NCI-H187 treated with DMSO at 0.1 percent for 48 hours (cell line): ENCODE data around the gene FAM149A.

ENCODE experiments used
- DNase-seq: peaks from one replicate; lab custom pipeline; 2025; lab: John Stamatoyannopoulos, UW

Gene FAM149A

DNA sequence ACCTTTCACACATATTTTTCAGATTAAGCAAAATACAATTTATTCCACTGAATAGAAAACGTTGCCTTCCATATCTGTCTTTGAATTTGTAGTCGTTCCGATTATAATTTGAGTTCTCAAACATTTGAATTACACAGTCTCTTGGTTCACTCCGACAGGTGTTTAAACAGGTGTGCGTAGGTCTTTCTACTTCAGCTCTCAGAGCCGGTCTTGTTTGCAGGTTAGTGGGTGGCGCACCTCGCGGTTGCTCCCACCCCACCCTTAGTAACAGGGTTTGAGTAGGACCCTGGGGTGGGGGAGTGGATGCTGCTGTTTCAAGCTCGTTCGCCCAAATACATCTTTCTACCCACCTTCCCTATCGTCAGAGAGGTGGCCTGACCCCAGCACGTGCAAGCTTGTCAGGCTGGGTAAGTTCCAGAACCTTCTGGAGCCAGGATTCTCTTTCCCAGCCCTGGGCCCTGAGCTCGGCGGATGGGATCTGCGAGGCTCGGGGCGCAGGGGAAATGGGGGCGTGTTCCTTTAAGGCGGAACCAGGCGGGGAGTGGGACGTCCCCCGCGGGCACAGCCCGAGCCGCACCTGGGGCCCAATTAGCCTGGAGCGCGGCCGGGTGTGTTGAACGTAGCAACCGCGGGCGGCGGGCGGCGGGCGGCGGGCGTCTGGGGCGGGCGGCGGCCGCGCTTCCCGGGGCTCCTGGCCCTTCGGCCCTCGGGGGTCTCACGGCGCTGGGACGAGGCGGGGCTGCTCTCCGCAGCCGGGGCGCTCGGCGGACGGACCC, at the start of gene FAM149A:
TSS of gene FAM149A (plus strand) at position 591 of the 776 bp plus-strand sequence.
- no peak for DNase-seq

DNA sequence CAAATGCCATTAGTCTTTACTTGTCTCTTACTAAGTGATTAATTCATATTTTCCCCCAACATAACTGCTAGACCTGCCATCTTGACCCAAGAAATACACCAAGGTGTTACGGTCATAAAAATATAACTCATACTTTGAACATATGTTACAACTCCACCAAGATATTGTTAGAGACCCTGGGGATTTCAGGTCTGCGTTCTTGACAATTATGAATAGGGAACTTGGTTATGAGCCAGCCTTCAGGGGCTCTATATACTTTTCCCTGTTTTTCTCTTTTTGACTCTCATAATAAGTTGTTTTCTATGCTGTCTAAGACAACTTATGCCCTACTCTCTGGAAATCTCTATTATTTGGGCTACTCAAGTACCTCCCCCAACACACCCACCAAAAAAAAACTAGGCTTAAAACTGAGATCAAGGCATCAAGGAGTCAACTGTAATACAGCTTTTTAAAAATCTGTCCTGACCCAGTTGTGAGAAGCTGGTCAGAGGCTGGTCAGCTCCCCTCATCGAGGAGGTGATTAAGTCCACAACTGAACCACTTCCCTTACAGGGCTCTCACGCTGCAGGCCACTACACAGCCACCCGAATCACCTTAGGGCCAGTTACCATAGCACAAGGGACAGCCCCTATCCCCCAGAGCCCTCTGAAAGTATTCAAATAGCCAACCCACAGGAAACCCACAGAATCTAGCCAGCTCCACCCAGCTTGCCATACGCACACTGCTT, 46.1 kb upstream of the FAM149A start:
- DNase-seq: no peak

DNA sequence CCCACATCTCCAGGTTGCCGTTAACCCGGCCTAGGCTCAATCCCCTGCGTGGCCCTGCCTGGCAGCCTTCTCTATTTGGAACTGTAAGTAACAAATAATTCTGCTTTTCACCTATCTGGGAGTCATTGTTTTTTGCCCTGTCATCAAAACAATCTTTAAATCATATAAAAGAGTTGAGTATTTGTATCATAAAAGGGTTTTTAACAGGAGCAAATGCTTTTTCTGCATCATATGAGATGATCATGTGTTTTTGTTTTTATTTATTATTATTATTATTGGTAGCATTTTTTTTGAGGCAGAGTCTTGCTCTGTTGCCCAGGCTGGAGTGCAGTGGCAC, 45.6 kb upstream of the FAM149A start:
- DNase-seq: no peak

DNA sequence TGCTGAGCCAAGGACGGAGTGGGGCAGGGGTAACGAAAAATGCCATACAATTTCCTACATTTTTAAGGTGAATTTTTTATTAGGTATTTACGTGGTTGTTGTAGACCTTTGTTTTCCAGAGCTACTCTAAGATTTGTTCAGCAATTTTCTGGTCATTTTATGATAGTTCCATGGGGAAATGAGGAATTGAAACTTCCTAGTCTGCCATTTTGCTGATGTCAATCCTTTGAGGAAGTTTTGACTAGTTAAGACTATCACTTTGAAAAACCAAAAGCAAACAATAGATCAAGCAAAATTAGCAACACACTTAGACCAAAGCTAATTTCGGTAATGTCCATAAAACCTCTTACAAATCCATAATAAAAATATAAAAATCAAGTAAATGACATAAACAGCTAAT, 42.6 kb upstream of the FAM149A start:
- no peak for DNase-seq

DNA sequence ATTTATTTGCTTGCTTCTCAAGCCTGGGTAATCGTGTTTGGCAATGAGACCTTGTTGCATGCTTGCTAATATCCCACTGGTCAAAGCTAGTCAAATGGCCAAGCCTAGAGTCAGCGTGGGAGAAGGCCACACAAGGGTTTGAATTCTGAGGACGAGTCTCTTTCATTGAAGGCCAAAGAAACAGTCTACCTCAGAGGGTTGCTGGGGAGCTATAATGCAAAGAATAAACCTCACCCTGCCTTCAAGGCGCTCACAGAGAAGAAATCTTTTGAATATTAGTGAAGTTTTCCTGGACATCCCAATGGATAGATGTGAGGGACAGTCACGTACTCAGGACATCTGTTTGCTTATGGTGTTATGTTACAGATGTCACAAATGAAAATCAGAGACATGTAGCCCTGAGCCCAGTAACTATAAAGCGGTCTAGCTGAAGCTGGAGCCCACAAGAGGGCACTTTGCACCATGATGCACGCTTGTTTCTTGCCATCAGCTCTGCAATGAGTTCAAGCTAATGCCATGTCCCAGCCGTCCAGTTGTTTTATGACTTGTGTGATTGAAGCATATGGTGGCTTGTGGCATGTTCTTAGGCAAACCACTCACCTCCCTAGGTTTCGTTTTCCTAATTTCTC, 36.6 kb upstream of the FAM149A start:
- DNase-seq: peak; percentile 8

DNA sequence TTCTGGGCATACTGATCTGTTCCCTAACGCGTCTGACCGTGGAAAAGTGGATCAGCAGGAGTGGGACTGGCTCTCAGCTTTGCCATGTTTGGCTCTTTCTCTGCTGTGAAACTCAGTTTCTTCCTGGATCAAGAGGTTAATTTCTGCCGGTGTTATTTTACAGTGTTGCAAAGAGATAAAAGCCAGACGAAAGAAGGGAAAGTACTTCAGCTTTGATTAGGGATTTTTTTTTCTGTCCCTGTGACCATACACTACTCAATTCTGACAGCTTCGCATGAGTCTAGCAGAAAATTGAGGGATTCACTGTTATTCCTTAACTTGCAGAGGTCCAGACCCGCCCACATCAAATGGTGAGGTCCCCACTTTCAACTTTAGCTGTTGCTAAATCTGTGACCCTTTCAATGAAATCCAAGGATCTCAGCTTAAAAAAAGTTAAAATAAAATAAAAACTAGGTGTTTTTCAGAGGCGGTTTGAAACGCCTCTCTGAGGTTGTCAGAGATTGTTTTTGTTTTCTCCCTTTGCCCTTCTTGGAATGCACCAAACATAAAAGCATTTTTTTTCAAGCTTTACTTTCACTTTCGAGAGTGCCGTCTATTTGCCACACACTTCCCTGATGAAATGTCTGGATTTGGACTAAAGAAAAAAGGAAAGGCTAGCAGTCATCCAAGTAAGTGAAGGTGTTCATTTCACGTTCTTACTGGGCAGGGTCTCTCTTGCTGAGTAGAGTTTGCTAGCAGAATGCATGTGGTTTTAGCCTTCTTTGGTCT, 35.7 kb upstream of the FAM149A start, which contains the start of gene TLR3:
TSS of gene TLR3 (plus strand) at position 576 of the 768 bp plus-strand sequence. CDS start 7,464 bp downstream, outside the sequence.
- no peak for DNase-seq

DNA sequence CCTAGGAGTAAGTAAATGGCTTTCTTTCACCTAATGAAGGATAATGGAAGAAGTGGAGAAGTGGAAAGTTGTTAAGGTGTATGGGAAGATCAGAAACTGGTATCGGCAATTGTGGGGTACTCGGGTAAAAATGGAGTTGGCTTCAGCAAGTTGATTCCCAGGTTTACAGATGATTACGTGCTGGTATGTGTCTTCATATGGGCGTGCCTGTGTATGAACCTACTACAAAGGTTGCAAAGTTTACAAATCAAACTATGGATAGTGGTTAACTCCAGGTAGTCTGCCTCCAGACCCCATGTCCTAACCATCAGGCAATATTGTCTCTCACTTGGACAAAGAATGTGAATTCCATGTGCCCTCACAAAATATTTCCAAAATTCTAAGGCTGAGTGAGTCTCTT, 34.8 kb upstream of the FAM149A start:
- DNase-seq: no peak

DNA sequence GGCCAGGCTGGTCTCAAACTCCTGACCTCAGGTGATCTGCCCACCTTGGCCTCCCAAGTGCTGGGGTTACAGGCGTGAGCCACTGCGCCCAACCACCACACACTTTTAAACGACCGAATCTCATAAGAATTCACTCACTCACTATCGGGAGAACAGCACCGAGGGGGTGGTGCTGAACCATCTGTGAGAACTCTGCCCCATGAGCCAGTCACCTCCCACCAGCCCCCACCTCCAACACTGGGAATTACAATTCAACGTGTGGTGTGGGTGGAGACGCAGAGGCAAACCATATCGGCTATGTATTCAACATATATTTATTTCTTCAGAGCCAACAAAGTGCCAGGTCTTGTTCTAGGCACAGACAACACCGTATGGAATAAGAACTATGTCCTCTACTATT, 32.0 kb upstream of the FAM149A start:
- DNase-seq: no peak

DNA sequence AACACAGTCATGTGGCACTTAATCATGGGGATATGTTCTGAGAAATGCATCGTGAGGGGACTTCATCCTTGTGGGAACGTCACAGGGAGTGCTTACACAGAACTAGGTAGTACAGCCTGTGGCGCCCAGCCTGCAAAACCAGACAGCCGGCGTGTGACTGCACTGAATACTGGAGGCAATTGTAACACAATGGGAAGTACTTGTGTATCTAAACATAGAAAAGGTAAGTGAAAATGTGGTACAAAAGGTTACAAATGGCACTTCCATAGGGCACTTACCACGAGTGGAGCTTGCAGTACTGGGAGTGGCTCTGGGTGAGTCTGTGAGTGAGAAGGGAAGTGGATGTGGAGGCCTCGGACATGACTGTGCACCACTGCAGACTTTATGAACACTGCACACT, 30.3 kb upstream of the FAM149A start:
- DNase-seq: peak; percentile 3

DNA sequence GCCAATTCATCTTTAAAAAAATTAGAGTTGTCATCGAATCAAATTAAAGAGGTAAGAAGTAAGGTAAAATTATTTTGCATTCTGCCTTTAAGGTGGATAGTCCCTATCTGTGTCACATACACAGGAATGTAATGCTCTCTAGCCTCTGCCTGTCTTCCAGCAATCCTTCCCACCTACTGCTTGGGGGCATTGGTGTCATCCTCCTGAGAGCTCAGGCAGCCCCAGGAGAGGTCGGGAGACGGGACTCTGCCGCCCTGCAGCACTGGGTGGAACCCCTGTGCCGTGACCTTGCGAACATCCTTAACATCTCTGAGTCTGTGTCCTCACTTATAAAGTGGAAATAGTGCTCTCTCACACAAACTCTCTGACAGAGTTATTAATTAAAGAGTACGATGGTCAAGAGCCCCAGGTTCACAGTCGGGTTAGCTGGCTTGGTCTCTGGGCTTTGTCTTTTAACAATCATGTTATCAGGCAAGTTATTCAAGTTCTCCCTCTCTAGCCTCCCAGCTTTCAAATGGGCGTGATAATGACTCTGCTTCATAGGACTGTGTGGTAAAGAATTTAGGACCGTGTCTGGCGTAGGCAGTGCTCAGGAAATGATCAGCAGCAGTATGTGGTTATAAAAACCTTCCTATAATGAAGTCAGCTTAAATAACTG, 25.4 kb upstream of the FAM149A start:
- DNase-seq: no peak

DNA sequence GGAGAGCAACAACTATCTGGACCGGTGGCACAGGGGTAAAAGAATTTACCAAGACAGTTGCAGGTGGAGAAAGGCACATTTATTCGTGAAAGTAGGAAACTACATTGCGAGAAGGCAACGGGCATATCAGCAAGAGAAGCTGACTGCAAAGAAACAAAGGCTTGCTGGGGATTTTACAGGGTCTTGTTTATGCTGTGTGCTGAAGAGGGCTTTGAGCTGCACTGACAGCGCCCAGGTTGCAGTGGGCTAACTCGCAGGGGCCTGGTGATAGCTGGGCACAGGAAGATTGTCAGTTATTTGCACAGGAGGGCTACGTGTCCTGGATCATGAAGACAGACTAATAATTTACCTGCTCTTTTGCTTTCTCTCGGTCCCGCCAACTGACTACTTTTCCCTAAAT, 24.8 kb upstream of the FAM149A start:
- DNase-seq: no peak

DNA sequence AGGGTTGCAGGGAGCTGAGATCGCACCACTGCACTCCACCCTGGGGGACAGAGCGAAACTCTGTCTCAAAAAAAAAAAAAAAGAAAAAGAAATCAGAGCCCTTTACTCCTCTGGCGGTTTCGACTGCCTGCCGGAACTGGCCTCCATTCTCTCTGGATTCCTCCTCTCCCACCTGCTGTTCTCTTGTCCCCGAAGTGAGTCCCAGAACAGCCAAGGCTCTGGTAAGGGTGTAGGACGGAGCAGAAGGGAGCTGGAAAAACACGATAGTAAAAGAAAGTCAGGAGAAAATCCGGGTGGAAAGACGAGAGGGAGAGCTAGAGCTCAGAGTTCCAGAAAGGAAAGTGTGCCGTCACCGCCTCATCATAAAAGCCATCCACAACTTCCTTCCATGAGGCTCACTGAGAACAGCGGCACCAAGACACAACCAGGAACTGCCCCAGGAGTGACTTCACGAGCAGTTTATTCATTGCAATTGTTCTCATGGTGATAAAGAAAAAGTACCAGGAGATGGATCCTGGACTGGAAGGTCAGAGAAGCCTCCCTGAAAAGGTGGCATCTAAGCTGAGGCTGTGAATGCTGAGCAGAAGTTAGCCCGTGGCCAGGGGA, 23.2 kb upstream of the FAM149A start:
- no peak for DNase-seq

DNA sequence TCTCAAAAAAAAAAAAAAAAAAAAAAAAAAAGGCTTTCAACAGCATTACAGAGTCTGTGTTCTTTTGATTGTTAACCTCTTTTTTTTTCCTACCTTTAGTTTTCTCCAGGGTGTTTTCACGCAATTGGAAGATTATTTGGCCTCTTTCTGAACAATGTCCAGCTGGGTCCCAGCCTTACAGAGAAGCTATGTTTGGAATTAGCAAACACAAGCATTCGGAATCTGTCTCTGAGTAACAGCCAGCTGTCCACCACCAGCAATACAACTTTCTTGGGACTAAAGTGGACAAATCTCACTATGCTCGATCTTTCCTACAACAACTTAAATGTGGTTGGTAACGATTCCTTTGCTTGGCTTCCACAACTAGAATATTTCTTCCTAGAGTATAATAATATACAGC, 22.3 kb upstream of the FAM149A start:
- DNase-seq: no peak

DNA sequence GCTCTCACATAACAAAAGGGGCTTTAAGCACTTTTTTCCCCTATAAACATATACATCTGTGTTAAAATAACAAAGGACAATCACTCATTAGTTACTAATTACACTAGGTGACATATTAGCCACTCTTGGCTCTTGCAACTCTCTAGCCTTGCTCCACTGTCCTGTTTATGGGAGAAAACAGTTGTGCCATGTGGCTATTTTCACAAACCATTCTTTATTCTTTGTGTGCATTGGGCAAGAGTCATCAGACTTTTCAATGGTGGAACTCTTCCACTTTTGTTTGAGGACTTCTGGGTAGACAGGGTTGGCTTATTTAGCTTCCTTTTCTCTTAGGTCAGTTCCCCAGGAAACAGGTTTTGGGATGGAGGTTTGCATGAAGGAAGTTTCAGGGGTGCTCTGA, 16.0 kb upstream of the FAM149A start:
- no peak for DNase-seq

DNA sequence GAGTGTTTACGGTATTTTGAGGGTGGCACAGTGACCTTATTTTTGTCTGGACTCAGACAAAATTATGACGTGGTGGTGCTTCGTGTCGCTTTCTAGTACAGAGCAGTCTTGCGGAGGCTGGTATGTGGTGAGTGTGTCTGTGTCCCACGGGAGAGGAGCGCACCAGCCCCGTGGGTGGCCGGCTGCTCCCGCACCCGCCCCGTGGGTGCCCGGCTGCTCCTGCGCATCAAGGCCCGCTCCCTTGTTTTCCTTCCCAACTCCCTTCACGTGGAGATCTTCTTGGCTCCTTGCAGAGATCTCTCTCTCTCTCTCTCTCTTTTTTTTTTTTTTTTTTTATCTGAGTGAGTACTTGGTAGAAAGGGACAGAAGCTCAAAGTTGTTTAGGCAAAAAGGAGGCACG, 12.2 kb upstream of the FAM149A start:
- no peak for DNase-seq

DNA sequence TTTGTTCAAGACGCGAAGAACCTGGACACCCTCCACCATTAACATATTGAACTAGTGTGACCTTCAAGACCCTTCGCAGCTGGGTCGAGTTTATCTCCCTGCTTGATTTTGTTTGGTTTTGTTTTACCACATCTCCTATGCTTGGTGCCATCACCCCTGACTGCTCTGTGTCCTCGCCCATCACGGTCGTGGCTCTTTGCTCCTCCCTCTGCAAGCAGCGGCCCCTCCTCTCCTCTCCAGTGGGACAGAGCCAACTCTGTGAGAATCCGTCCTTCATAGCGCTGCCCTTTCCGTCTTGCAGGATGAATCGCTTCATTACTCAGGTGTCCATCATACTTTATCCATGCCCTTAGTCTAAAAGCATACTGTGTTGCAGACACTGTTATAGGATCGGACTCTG, 9.1 kb upstream of the FAM149A start:
- no peak for DNase-seq

DNA sequence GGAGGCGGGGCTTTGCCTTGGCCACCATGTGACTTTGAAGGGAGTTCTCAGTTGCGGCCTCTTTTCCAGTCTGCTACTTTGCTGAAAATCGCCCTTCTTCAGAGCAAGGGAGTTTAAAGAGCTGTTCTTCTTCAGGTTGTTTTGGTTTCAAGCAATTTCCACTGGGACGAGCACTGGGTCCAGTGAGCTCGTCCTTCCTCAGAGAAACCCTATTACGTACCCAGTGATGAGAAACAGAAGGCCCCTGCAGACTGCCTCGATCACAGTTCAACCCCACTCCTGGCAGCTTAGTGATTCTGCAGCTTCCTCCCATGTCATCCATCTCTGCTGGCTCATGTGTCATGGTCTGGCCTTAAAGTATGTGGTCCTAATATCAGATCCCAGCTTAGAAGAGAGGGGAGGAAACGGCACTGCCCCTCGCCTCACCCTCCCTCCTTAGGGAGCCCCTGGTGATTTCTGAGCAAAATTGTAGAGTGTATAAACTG, 7.8 kb upstream of the FAM149A start:
- DNase-seq: no peak

DNA sequence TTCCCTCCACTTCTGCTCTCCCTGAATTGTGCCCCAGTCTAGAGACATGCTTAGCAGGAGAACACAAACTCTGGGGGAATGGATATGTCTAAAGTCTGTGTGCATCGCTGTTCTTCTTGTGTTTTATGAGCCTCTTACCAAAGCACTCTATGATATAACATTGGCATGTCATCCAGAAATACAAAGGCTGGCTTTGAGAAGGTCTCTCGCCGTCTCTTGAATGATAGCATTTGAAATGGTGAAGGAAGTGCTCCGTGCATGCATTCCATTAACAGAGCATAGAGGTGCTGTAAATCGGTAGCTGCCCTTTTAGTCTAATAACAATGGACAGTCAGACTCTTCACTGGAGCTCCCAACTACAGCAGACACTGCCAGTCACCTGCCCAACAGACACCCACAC, 7.1 kb upstream of the FAM149A start:
- no peak for DNase-seq

DNA sequence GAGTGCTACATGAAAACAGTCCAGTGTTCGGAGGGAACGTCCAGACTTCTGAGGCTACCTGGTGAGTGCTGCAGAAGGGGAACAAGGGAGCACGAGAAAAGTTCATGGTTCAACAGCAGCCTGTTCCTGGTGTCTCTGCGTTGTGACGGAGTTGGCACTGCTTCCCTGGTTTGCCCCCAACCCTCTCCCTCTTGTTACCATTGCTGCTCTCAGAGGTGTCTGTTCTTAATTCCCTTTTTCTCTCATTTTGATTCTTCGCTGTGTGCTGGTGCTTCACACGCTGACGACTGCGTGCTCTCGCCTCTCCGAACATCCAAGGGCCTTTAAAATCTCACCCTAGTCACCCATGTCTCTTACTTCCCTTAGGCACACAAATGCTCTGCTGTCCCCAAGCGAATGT, 1.6 kb upstream of the FAM149A start:
- DNase-seq: no peak

DNA sequence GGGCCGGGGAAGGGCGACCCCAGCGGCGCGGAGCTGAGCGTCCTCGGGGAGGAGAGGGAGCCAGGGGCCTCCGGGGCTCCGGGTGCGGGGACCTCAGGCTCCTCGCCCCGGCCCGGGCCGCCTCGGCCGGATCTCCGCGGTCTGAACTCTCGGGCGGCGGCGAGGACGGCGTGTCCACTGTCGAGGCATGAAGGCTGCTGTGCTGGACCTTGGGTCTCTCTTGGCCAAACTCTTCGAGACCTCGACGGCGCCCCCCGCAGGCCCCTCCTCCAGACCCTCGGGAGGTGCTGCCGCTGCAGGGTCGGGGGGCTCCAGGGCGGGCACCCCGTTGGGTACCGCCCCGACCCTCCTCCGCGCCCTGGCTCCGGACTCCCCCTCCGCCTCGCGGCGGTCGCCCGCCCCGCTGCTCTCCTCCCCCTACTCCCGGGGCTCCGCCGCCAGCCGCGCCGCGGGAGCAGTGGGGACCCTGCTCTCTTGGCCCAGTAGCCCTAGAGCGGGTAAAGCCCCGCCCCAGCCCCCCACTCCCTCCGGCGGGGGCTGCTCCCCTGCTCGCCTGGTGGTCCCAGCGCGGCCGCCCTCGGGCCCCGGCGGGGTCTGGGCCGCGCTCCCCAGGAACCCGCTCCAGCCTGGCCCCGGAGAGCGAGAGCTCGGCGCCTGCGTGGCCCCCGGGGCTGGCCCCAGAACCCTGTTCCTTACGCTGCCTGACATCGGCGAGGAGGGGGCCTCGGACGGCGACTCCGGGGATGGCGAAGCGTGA, 564 bp downstream of the FAM149A start:
- no peak for DNase-seq
